GM19240 (cell line): ENCODE data around the gene ARSD.

Experiments
- DNase-seq: peaks from one replicate; pipeline ENCODE4 v3.0.0; 2011; ENCODE audit warnings: low spot score; ENCODE audit not compliant: insufficient read length

The ARSD gene

DNA sequence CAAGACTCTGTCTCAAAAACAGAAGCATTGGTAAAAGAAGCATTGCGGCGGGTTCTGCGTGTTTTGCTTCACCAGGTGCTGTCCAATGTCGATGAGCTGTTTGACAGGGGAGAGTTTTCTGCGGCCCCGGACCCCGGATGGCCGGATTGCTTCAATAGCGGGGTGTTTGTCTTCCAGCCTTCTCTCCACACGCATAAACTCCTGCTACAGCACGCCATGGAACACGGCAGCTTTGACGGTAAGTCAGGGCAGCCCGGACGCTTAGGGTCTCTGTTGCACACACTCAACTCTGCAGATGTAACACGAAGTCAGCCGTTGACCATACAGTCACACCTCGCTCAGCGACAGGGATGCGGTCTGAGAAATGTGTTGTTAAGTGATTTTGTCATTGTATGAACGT is 74.2 kb downstream of the ARSD start:
- DNase-seq, result no peak
